HG03108 (cell line): ENCODE measurements around the gene YIPF2.
A peak's percentile ranks its signal among the peaks of the same experiment; 100 is the strongest.
"Not testable (repeated sequence)": the region's sequence is repeated elsewhere in the genome, so short reads cannot be mapped to it uniquely, and the experiment has no call there.

Experiments
- ATAC-seq: cut with Tn5 transposase; IDR thresholded peaks from one replicate; pipeline ENCODE4 v1.9.1; 2021; ENCODE audit warnings: moderate library complexity; ENCODE audit not compliant: unreplicated experiment

Gene YIPF2

GRCh38 chr19:10928563-10929401 is at the start of gene YIPF2, which contains the start of gene TIMM29:
TSS of gene YIPF2 (minus strand) at chr19:10928639. CDS start at chr19:10928410, 229 bp downstream.
TSS of gene TIMM29 (plus strand) at chr19:10928811. CDS start at chr19:10928823, 12 bp downstream.
- peak; percentile 69 for ATAC-seq

- ATAC-seq, result no peak
These were observed 49.3 kb upstream of the YIPF2 start for GRCh38 chr19:10977742-10978092.

DNA sequence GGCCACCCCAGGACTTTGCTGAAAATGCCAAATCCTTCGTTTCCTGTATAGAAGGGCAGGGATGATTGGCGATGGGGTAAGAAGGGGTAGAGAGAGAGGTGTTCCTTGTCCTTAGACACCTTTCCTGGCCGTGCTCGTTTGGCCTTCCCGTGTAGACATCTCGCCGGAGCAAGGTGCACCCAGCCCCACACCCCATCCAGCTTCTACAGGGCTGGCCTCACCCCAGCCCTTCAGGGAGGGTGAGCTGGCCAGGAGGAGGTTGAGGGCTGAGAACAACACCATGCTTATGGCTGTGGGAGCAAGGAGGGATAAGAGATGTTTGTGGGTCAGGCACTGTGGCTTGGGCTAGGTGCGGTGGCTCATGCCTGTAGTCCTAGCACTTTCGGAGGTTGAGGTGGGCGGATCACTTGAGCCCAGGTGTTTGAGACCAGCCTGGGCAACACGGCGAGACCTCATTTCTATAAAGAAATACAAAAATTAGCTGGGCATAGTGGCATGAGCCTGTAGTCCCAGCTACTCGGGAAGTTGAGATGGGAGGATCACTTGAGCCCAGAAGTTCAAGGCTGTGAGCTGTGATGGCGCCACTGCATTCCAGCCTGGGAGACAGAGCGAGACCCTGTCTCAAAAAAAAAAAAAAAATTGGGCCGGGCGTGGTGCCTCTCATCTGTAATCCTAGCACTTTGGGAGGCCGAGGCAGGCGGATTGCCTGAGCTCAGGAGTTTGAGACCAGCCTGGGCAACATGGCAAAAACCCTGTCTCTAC is 47.9 kb upstream of the YIPF2 start:
- no peak for ATAC-seq

- no peak for ATAC-seq
These were observed 47.1 kb upstream of the YIPF2 start for GRCh38 chr19:10975374-10976130.

DNA sequence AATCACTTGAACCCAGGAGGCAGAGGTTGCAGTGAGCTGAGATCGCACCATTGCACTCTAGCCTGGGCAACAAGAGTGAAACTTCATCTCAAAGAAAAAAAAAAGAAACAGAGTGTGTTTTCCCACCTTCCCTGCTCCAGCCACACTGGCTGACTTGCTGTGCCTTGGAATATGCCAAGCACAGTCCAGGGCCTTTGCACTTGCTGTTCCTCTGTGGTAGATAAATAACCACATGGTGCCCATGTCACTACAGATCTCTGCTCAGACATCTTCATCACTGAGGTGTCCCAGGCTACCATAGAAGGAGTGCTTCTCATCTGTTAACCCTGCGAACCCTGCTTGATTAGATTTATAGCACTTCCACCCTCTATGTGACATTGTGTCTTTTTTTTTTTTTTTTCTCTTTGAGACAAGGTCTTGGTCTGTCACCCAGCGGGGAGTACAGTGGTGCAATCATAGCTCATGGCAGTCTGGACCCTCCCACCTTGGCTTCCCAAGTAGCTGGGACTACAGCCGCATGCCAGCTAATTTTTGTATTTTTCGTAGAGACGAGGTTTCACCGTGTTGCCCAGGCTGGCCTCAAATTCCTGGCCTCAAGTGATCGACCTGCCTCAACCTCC is 42.8 kb upstream of the YIPF2 start:
- ATAC-seq, result no peak

- ATAC-seq, result no peak
These were observed 40.2 kb upstream of the YIPF2 start for GRCh38 chr19:10968527-10969135.

- ATAC-seq, result no peak
These were observed 38.4 kb upstream of the YIPF2 start for GRCh38 chr19:10966809-10967208.

DNA sequence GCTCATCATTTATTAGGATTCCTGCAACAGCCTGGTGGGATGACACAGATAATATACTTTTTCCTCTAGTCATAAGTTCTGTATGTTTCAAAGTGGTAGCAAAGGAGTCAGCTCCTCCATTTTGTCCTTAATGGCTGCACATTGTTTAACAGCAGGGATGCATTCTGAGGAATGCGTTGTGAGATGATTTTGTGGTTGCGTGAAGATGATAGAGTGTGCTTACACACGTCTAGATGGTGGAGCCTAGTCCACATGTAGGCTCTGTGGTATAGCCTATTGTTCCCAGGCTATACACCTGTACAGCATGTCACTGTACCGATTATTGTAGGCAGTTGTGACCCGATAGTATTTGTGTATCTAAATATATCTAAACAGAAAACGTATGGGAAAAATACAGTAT is 37.0 kb upstream of the YIPF2 start:
- ATAC-seq, result no peak

DNA sequence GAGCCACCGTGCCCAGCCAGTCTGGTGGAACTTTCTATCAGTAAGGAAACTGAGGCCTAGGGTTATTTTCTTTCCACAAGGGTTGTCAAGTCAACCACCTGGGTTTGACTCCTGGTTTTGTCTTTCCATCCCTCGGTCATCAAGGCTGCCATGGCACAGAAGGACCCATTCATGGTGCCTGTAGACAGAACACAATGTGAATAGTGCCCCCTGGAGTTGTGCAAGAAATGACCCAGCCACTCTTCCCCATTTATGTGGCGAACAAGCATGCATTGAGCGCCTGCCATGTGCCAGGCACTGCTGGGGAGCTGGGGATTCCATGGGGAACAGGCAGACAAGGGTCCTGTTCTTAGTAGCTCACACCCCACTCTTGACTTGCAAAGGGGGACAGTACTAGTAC is 36.5 kb upstream of the YIPF2 start:
- no peak for ATAC-seq

GRCh38 chr19:10963865-10964264 is 35.4 kb upstream of the YIPF2 start:
- no peak for ATAC-seq

DNA sequence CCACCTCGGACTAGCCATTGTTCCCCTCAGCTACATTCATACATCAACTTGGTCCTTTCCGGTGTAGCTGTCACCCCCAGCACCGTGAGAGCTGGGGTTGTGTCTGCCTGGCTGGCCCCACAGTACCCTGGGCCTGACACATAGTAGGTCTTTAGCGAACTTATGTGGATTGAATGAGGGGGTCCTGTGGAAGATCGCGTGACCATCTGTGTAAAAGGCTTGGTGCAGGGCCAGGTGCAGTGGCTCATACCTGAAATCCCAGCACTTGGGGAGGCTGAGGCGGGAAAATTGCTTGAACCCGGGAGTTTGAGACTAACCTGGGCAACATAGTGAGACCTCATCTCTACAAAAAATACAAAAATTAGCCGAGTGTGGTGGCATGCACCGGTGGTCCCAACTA is 34.4 kb upstream of the YIPF2 start:
- ATAC-seq, result no peak

DNA sequence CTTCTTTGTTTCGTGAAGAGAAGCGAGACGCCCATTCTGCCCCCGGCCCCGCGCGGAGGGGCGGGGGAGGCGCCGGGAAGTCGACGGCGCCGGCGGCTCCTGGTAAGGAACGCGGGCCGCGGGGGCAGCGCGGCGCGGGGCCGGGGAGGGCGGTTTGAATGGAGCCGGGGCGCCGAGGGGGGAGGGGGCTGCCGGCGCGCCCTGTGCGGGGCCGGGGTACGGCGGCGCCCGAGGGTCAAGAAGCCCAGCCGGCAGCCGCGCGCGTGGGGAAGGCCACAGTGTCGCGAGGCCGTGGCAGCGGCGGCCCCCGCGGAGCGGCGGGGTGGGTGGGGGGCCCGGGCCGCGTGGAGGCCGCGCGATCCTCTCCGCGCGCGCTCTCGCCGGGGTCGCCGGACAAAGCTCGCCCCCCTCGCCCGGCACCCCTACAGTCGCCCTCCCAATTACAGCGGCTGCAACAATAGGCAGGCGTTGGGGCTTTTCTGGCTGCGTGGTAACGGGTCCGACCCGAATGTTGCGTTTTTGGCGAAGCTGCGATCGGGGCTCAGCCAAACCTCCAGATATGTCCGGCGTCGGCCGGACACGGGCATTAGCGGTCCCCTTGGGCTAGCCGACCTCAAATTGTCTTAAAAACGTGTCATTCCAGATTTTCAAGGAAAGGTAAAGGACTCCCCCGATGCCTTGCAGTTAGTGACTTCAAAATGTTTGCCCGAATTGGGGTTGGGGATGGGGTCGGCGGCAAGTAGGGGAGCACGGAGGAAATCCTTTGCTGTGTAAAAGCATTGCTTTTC is 32.8 kb upstream of the YIPF2 start:
- ATAC-seq, result peak; percentile 33

DNA sequence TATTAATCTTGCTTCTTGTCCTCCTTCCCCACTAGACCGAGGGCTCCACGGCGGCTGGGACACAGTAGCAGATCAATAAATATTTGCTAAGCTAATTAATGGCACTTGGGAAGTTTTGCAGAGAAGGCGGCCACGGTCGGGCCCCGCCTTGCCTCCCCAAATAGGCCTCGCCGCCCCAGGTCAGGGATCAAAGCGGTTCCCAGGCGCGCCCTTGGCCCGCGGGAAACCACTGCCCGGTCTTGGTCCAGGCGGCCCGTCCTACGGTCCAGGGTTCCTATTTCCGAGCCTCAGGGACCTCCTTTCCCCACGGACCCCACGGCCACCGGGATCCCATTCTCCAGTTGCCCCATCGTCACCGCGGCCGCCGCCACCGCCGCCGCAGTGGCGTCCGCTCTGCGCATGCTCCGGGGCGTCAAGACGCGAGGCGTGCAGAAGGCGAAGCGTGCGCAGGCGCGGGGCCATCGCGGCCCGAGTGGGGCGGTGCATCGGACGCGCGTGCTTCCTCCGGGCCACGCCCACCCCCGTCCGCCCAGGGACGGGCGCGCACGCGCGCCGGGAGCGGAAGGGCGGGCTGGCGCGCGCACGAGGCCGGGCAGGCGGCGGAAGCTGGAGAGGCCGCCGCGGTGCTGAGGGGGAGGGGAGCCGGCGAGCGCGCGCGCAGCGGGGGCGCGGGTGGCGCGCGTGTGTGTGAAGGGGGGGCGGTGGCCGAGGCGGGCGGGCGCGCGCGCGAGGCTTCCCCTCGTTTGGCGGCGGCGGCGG is 32.1 kb upstream of the YIPF2 start, which contains the start of gene SMARCA4:
TSS of gene SMARCA4 (plus strand) at position 717 of the 759 bp plus-strand sequence. CDS start 23,122 bp downstream, outside the sequence.
- peak; percentile 76 for ATAC-seq

GRCh38 chr19:10959277-10959968 is 31.0 kb upstream of the YIPF2 start:
- not testable (repeated sequence) for ATAC-seq

DNA sequence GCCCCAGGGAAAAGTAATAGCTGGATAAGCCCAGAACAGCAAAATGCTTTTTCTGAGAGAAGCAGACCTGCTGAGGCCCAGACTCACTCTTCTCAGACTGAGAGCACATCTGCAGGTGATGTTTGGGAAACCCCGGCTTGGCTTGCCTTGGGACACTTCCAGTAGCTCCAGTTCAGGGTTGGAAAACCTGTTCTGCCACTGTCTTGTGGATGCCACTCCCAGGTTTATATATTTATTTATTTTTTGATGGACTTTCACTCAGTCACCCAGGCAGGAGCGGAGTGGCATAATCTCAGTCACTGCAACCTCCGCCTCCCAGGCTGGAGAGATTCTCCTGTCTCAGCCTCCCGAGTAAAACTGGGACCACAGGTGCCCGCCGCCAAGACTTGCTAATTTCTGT is 24.4 kb upstream of the YIPF2 start:
- no peak for ATAC-seq

DNA sequence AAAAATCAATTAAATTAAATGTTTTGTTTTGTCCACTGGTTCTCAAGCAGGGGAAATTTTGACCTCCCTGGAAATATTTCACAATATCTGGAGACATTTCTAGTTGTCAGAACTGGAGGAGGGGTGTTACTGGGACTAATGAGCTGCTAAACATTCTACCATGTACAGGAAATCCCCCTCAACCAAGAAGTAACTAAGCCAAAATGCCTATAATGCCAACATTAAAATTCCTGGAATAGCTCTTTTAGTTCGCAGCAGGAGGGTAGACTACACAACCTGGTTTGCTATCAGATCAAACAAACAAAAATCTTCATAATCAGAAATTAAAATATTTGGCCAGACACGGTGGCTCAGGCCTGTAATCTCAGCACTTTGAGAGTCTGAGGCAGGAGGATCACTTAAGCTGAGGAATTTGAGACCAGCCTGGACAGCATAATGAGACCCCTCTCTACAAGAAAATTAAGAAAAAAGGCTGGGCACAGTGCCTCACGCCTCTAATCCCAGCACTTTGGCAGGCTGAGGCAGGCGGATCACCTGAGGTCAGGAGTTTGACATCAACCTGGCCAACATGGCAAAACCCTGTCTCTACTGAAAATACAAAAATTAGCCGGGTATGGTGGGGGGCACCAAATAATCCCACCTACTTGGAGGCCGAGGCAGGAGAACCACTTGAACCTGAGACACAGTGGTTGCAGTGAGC is 18.7 kb upstream of the YIPF2 start:
- ATAC-seq, result no peak

DNA sequence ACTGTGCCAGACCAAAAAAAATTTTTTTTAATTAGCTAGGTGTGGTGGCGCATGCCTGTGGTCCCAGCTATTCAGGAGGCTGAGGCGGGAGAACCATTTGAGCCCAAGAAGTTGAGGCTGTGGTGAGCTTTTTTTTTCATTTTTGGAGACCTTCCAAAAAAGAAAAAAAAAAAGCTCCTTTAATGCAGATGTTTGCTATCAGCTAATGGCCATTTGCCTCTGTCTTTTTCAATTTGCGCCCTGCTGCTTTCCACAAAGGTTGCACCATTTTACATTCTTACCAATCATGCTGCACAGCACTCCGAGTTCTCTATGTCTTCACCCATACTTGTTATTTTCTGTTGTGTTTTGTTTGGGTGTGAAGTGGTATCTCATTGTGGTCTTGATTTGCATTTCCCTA is 16.8 kb upstream of the YIPF2 start:
- ATAC-seq, result no peak

GRCh38 chr19:10943412-10943811 is 15.0 kb upstream of the YIPF2 start:
- ATAC-seq, result not testable (repeated sequence)
